Neural cell (in vitro differentiated cells): ENCODE data around the gene SNX32.
"Not testable (repeated sequence)": the region's sequence is repeated elsewhere in the genome, so short reads cannot be mapped to it uniquely, and the experiment has no call there.

ENCODE experiments used
- EP300 ChIP-seq: fragments of 450-650 bp; conservative IDR thresholded peaks from 2 replicates; pipeline ENCODE4 v1.6.1; 2014; ENCODE audit warnings: antibody characterized with exemption, mild to moderate bottlenecking, moderate library complexity; ENCODE audit not compliant: poor library complexity, severe bottlenecking
- EZH2 ChIP-seq: fragments of 200-600, 300-800 bp; shearing (Covaris generic), sonication (generic); IDR thresholded peaks from 2 replicates; pipeline ENCODE4 v1.6.1; 2014; ENCODE audit warnings: antibody characterized with exemption, low read length, borderline replicate concordance, mild to moderate bottlenecking; ENCODE audit not compliant: insufficient read depth, poor library complexity, severe bottlenecking
- POLR2AphosphoS5 ChIP-seq: IDR thresholded peaks from 2 replicates; pipeline ENCODE4 v1.6.1; 2012
- RAD21 ChIP-seq: fragments of 450-650 bp; conservative IDR thresholded peaks from 2 replicates; pipeline ENCODE4 v1.6.1; 2014; ENCODE audit warnings: antibody characterized with exemption, mild to moderate bottlenecking, moderate library complexity
- SMC3 ChIP-seq: fragments of 450-650 bp; conservative IDR thresholded peaks from 2 replicates; pipeline ENCODE4 v1.6.1; 2014; ENCODE audit warnings: antibody characterized with exemption, mild to moderate bottlenecking, moderate library complexity; ENCODE audit not compliant: poor library complexity
- TAF1 ChIP-seq: IDR thresholded peaks from 2 replicates; pipeline ENCODE4 v1.6.1; 2012; ENCODE audit warnings: low read depth
- TF ChIP-seq, protein P1 (sequence below): fragments of 450-650 bp; IDR thresholded peaks from 2 replicates; pipeline ENCODE4 v1.5.1; 2014; ENCODE audit warnings: antibody characterized with exemption, mild to moderate bottlenecking, moderate library complexity; ENCODE audit not compliant: poor library complexity, severe bottlenecking
- TF ChIP-seq, protein P2 (sequence below): IDR thresholded peaks from 2 replicates; pipeline ENCODE4 v1.6.1; 2012; ENCODE audit warnings: borderline replicate concordance

DNA sequence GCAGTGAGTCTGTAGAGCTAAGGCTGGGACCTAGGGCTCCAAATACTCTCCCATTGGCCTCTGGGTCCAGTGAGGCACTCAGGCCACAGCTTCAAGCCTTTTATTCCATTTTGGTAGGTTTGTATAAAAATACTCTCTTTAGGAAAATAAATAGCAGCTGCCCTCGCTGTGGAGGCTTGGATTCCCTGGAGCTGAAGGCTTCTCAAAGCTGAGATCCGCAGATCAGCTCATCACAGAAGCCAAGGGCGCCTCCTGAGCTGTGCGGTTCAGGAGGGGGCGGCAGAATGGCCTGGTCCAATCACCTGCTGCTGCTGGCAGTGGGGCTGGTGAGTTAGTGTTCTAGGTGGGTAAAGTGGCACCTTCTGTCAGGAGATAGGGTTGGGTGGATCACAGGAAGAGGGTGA is 58.4 kb downstream of the SNX32 start:
- TF ChIP-seq, protein P1, sequence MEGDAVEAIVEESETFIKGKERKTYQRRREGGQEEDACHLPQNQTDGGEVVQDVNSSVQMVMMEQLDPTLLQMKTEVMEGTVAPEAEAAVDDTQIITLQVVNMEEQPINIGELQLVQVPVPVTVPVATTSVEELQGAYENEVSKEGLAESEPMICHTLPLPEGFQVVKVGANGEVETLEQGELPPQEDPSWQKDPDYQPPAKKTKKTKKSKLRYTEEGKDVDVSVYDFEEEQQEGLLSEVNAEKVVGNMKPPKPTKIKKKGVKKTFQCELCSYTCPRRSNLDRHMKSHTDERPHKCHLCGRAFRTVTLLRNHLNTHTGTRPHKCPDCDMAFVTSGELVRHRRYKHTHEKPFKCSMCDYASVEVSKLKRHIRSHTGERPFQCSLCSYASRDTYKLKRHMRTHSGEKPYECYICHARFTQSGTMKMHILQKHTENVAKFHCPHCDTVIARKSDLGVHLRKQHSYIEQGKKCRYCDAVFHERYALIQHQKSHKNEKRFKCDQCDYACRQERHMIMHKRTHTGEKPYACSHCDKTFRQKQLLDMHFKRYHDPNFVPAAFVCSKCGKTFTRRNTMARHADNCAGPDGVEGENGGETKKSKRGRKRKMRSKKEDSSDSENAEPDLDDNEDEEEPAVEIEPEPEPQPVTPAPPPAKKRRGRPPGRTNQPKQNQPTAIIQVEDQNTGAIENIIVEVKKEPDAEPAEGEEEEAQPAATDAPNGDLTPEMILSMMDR = not testable (repeated sequence)
- not testable (repeated sequence) for TF ChIP-seq TAF1, EZH2, POLR2AphosphoS5, SMC3, EP300, RAD21
- TF ChIP-seq, protein P2, sequence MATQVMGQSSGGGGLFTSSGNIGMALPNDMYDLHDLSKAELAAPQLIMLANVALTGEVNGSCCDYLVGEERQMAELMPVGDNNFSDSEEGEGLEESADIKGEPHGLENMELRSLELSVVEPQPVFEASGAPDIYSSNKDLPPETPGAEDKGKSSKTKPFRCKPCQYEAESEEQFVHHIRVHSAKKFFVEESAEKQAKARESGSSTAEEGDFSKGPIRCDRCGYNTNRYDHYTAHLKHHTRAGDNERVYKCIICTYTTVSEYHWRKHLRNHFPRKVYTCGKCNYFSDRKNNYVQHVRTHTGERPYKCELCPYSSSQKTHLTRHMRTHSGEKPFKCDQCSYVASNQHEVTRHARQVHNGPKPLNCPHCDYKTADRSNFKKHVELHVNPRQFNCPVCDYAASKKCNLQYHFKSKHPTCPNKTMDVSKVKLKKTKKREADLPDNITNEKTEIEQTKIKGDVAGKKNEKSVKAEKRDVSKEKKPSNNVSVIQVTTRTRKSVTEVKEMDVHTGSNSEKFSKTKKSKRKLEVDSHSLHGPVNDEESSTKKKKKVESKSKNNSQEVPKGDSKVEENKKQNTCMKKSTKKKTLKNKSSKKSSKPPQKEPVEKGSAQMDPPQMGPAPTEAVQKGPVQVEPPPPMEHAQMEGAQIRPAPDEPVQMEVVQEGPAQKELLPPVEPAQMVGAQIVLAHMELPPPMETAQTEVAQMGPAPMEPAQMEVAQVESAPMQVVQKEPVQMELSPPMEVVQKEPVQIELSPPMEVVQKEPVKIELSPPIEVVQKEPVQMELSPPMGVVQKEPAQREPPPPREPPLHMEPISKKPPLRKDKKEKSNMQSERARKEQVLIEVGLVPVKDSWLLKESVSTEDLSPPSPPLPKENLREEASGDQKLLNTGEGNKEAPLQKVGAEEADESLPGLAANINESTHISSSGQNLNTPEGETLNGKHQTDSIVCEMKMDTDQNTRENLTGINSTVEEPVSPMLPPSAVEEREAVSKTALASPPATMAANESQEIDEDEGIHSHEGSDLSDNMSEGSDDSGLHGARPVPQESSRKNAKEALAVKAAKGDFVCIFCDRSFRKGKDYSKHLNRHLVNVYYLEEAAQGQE = not testable (repeated sequence)
